Measurements from ENCODE around the gene PRKAR1B.

DNA sequence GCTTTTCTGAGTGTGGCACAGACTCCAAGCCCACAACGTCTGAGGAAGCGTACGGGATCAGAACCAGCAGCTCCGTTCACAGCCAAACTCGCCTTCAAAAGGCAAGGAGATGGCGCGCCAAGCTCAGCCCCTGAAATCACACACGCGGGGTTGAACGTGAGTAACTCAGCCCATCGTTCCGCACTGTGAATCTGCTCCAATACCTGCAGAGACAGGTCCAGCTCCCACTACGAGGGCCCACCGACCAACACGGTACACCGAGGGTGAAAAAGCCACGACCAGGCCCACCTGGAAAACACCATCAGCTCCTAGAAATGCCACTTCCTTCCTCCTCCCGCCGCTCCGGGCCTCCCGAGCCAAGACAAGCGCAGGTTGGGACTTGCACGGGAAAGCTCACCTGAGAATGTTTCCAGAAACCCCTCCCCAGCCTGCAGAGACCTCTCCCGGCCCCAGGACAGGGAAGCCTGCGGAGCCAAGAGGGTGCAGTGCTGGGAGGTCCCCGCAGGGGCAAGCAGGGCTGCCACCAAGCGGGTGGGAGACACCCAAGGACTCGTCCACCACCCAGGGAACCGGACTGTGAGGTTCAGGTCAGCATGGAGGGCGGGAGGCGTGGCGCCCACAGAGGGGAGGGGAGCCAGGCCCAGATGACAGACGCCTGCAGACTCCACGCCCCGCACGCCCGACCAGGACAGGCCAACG, 113.5 kb downstream of the PRKAR1B start:
- TF ChIP-seq, protein P1, sequence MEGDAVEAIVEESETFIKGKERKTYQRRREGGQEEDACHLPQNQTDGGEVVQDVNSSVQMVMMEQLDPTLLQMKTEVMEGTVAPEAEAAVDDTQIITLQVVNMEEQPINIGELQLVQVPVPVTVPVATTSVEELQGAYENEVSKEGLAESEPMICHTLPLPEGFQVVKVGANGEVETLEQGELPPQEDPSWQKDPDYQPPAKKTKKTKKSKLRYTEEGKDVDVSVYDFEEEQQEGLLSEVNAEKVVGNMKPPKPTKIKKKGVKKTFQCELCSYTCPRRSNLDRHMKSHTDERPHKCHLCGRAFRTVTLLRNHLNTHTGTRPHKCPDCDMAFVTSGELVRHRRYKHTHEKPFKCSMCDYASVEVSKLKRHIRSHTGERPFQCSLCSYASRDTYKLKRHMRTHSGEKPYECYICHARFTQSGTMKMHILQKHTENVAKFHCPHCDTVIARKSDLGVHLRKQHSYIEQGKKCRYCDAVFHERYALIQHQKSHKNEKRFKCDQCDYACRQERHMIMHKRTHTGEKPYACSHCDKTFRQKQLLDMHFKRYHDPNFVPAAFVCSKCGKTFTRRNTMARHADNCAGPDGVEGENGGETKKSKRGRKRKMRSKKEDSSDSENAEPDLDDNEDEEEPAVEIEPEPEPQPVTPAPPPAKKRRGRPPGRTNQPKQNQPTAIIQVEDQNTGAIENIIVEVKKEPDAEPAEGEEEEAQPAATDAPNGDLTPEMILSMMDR (IDR thresholded peaks at IDR 0.05) = no peak
- no peak for TF ChIP-seq POLR2A (IDR thresholded peaks at IDR 0.05)
